EH (cell line): ENCODE measurements around the gene ITGB7.
A peak's percentile ranks its signal among the peaks of the same experiment; 100 is the strongest.

Experiments
- DNase-seq: peaks from one replicate; pipeline ENCODE4 v3.0.0-alpha.2; 2015; ENCODE audit warnings: low read depth

The ITGB7 gene

DNA sequence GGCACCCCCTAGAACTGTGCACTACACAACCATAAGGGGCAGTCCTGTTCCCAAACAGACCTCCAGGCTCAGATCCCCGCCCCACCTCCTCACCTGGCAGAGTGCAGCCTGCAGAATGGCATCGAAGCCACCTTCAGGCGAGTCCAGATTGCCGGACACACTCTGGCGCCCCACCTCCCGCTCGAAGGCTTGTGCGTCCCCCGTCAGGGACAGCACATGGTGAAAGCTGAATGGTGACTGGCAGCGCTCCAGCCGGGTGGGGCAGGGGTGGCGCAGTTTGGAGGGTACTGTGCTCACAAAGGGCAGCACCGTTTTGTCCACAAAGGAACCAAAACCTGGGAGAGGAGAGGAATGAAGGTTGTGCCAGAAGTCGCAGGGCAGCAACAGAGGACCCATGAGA, 10.6 kb downstream of the ITGB7 start:
- no peak for DNase-seq

GRCh38 chr12:53195516-53196420, 11.3 kb downstream of the ITGB7 start:
- DNase-seq, result no peak

DNA sequence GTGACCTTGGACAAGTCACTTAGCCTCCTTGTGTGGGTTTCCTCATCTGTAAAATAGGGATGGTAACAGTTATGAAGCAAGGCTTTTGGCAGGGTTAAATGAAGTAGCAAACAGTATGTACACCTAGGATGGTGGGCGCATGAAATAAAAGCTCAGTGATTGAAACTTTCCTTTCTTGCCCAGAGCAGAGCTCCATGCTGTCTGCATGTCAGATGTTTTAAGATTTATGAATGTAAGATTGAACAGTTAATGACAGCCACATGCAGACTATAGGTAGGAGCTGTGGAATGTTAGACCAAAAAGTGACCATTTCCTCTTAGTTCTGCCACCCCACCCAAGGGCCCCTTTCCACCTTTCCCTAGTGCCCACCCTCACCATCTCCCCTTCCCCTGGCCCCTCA, 12.1 kb downstream of the ITGB7 start:
- DNase-seq, result no peak

DNA sequence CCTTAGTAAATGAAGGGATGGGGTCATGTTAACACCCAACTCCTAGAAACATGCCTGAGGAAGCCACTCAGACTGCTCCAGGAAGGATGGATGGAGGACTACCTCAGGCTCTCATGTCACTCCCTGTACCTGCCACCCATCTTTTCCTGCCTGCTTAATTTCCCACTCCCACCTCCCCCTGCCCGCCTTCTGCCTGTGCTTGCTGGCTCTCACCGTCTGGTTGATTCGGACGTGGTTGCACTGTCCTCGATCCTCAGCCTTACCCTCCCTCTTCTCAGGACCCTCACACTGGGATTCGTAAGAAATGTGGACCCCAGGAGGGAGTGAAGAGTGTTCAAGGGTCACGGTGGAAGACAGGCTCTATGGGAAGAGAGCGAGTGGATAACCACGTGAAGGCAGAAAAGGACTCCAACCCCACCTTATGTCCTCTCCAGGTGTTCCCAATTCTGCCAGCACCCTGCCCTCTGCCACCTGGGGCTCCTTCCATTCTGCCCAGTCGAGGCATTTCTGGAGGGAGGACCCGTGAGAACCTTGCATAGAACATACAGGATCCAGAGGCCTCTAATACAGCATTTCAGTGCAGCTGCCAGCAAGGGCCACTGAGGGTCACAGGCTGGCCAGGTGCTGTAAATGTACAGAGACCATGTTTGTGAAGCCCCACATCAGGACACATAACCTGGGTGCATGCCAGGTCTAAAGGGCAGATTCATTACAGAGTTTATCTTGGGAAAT, 12.9 kb downstream of the ITGB7 start:
- no peak for DNase-seq

DNA sequence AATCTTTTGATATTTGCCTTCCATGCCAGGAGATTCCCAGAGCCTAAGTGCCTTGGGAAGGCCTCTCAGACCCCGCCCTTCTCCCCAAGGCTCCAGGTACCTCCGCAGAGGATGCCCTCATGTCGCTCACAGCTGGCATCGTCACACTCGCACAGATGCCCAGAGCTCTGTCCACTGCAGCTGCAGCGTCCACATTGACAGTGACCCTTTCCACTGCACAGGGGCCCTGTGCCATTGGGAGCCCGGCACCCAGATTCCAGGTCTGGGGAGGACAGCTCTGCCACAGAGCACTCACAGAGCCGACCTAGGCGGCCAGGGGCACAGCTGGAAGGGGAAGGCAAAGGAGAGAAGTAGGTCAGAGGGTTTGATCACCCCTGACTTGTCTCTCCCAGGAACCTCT, 14.0 kb downstream of the ITGB7 start:
- no peak for DNase-seq

GRCh38 chr12:53192531-53193021, 14.5 kb downstream of the ITGB7 start:
- no peak for DNase-seq

GRCh38 chr12:53191885-53192530, 15.0 kb downstream of the ITGB7 start:
- no peak for DNase-seq

- DNase-seq, result no peak
Measured at GRCh38 chr12:53191096-53191884, 15.8 kb downstream of the ITGB7 start.

GRCh38 chr12:53190108-53190729, 16.8 kb downstream of the ITGB7 start:
- DNase-seq, result peak; percentile 64

DNA sequence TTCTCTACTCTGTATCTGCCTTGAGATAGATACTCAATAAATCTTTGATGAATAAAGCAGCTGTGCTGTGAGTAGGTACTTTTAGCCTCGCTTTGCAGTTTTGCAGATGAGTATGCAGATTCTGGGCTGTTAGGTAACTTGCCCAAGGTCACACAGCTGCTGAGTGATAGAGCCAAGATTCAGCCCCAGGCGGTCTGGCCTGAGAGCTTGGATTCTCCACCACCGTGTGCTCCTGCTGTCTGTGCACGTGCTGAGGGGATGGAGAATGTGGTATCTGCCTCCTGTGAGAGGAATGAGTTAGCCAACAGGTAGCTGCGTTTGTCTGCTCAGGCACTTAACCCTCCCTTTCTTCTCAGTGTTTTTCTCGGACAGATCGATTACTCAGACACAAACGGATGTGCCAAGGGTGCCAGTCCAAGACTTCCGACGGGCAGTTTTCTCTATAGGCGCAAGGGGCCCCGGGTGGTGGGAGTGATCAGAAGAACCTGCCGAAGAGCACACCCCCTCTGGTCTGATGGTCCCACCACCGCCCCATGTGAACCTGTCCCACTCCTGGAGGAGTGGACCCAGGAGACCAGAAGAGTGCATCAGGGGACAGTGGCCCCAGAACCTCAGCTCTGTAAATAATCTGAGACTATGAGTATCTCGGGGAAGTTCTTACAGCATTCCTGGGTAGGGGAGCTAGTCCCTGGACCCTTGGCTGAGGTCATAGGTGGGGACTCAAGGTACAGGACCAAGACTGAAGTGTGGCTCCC, 19.7 kb downstream of the ITGB7 start:
- no peak for DNase-seq

- peak; percentile 66 for DNase-seq
Measured at GRCh38 chr12:53186745-53187144, 20.3 kb downstream of the ITGB7 start.

DNA sequence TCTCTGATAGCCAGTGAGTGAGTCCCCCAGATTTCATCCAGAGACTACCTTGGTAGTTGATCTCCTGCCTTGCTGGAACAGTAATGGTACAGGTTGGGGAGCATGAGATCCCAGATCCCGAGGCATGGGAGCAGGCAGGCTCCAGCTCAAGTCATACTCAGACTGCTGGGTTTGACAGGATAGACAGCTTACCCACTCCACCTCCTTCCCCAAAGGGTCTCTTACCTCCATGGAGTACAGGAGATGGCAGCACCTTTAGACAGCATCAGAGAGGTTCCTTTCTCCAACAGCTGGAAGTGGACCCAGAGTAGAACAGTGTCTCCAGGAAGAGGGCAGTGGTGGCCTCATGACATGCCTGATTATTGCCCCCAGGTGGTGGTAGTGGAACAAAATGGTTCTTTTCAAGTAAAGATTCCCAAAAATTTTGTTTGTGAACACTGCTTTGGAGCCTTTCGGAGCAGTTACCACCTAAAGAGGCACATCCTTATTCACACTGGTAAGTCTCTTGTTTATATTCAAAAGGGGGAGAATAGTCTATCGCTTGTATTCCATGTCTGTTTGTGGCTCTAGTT, 21.4 kb downstream of the ITGB7 start:
- no peak for DNase-seq

- no peak for DNase-seq
Measured at GRCh38 chr12:53184828-53185227, 22.2 kb downstream of the ITGB7 start.

- no peak for DNase-seq
Measured at GRCh38 chr12:53182903-53183302, 24.1 kb downstream of the ITGB7 start.

GRCh38 chr12:53181935-53182334, 25.1 kb downstream of the ITGB7 start:
- no peak for DNase-seq

- peak; percentile 76 for DNase-seq
Measured at GRCh38 chr12:53180931-53181645, 26.0 kb downstream of the ITGB7 start.

DNA sequence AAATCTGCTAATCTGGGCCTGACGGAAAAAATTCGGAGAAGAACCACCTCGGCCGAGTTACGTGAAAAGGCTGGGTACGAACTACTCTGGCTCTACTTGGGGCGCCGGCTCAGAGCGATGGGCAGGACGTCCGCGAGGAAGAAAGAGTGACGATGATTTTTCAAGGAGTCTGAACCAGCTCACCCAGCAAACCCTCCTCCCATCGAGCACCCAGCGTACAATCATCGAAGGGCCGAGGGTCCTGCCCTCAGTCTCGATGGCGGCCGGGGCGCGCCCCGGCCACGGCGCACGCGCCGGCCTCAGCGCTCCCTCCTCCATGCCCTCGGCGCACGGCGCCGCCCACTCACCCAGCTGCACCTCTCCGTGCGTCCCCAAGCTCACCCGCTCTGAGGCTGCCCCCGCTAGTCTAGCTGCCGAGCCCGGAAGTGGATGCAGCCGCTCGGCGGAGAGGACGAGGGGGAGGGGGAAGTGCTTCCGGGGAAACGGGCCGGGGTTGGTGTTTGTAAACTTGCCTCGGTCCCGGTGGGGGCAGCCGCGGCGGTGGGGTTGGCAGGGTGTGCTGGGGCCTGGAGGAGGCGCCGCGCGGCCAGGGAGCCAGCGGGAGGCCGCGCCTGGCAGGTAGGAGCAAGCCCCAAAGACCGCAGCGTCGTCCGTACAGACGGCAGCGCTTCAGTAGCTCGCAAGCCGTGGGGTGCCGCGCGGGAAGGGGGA, 26.7 kb downstream of the ITGB7 start, which contains the start of the genes CSAD and ZNF740:
TSS of gene CSAD (minus strand) at position 706 of the 711 bp plus-strand sequence. CDS start 7,455 bp downstream, outside the sequence.
TSS of gene ZNF740 (plus strand) at position 503 of the 711 bp plus-strand sequence. CDS start 1,262 bp downstream, outside the sequence.
- DNase-seq, result peak; percentile 98

DNA sequence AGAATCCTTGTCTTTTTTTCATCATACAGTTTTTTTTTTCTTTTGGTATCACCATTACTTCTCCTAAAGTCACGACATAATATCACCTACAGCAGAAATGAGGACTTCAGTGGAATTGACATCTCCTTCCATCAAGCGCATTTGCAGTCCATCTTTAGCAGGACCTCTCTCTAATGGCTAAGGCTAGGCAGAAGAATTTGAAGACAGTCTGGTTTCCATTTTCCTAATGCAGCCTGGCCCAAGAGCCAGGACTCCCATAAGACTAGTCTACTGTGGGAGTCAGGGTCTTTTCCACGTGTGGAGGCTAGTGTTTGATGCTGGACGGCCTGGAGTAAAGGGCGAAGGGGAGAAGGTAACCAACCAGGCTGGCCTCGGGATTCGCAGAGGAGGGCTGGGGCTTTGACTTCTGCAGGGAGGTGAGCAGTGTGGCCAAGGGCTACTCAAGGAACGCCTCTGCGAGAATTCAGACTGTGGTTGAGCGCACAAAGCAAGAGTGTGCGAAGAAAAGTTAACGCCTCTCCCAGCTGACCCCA, 27.3 kb downstream of the ITGB7 start:
- no peak for DNase-seq
